PC-3 (cell line): ENCODE measurements around the gene UACA. TPM values are rescaled to one million over a fixed set of nuclear protein-coding genes. Genes with fewer than 3 reads are reported as not detected.
A peak's percentile ranks its signal among the peaks of the same experiment; 100 is the strongest.

Source experiments
- ATAC-seq: fragments of 200-7000 bp; cut with Tn5 transposase; 2 replicates; pipeline ENCODE4 v1.9.1; 2020; ENCODE audit warnings: mild to moderate bottlenecking, moderate library complexity
- BruUV-seq: library from RNA; stranded (reverse); fragments of 400-500 nt; replicated peaks from 2 replicates; lab custom pipeline; 2021; lab: Mats Ljungman, UMichigan
- CTCF ChIA-PET: fragments of 300-600 bp; sonication (Branson Sonifier 250); formaldehyde crosslinking; loops from one replicate; lab custom pipeline; 2022; ENCODE audit warnings: antibody characterized with exemption; lab: Charles Lee
- POLR2A ChIA-PET: fragments of 300-600 bp; sonication (Branson Sonifier 250); formaldehyde crosslinking; loops from one replicate; lab custom pipeline; 2022; ENCODE audit warnings: antibody characterized with exemption; ENCODE audit not compliant: unreplicated experiment; lab: Charles Lee
- DNase-seq: peaks from one replicate; pipeline ENCODE4 v3.0.0-alpha.2; 2015
- H2AFZ ChIP-seq: fragments of 300-600 bp; sonication (generic); 2 replicates; pipeline ENCODE4 v1.6.0; 2016; ENCODE audit warnings: antibody characterized with exemption, low read length
- H3F3A ChIP-seq: fragments of 300-600 bp; sonication (generic); one replicate; pipeline ENCODE4 v1.6.0; 2017; ENCODE audit warnings: antibody characterized with exemption, low read length, control low read depth, mild to moderate bottlenecking; ENCODE audit not compliant: unreplicated experiment
- H3K27ac ChIP-seq: fragments of 300-600 bp; sonication (generic); 2 replicates; pipeline ENCODE4 v1.5.1; 2016; ENCODE audit warnings: mild to moderate bottlenecking, low read length
- H3K27me3 ChIP-seq: fragments of 300-600 bp; sonication (generic); 2 replicates; pipeline ENCODE4 v1.6.1; 2016; ENCODE audit warnings: low read length, mixed read lengths
- H3K36me3 ChIP-seq: fragments of 300-600 bp; sonication (generic); 2 replicates; pipeline ENCODE4 v1.6.1; 2016; ENCODE audit warnings: low read depth, mixed run types, low read length, mixed read lengths
- H3K4me1 ChIP-seq: fragments of 300-600 bp; sonication (generic); 2 replicates; pipeline ENCODE4 v1.5.1; 2016; ENCODE audit warnings: low read length; ENCODE audit not compliant: insufficient read depth
- H3K4me2 ChIP-seq: fragments of 300-600 bp; sonication (generic); 2 replicates; pipeline ENCODE4 v1.6.0; 2016; ENCODE audit warnings: low read length
- H3K4me3 ChIP-seq: fragments of 300-600 bp; sonication (generic); 2 replicates; pipeline ENCODE4 v1.5.1; 2016; ENCODE audit warnings: mild to moderate bottlenecking, low read length, mixed read lengths
- H3K79me2 ChIP-seq: fragments of 300-600 bp; sonication (generic); 2 replicates; pipeline ENCODE4 v1.6.1; 2017; ENCODE audit warnings: low read length, mixed read lengths
- H3K9ac ChIP-seq: fragments of 300-600 bp; sonication (generic); 2 replicates; pipeline ENCODE4 v1.6.0; 2016; ENCODE audit warnings: mild to moderate bottlenecking, low read length
- H3K9me2 ChIP-seq: fragments of 300-600 bp; sonication (generic); replicated peaks from 2 replicates; pipeline ENCODE4 v1.6.1; 2016; ENCODE audit warnings: mixed run types, low read length, mixed read lengths
- H3K9me3 ChIP-seq: fragments of 300-600 bp; sonication (generic); 2 replicates; pipeline ENCODE4 v1.6.1; 2016; ENCODE audit warnings: low read length, mixed read lengths
- H4K20me1 ChIP-seq: fragments of 300-600 bp; sonication (generic); 2 replicates; pipeline ENCODE4 v1.6.1; 2016; ENCODE audit warnings: low read length, mixed read lengths
- CTCF ChIP-seq: fragments of 300-600 bp; sonication (generic); conservative IDR thresholded peaks from 2 replicates; pipeline ENCODE4 v1.5.1; 2017; ENCODE audit warnings: antibody characterized with exemption, low read depth, mild to moderate bottlenecking, low read length
- EZH2 ChIP-seq: fragments of 300-600 bp; sonication (generic); IDR thresholded peaks from one replicate; pipeline ENCODE4 v1.6.1; 2017; ENCODE audit warnings: antibody characterized with exemption, mild to moderate bottlenecking, low read length; ENCODE audit not compliant: unreplicated experiment
- EZH2phosphoT487 ChIP-seq: fragments of 300-600 bp; sonication (generic); IDR thresholded peaks from 2 replicates; pipeline ENCODE4 v1.6.1; 2018; ENCODE audit warnings: mild to moderate bottlenecking, antibody characterized with exemption, low read length, borderline replicate concordance
- intact Hi-C: fragments of 100-400 bp; cut with micrococcal nuclease; formaldehyde crosslinking; loops from 2 replicates; pipeline ENCODE4 v1.9.0; 2023
- total RNA-seq: library from RNA; depleted of rRNA; stranded (reverse); fragments of >200 nt; gene quantifications from 2 replicates; pipeline ENCODE4 v1.2.3, GENCODE V29; 2014

The UACA gene
- total RNA-seq, 1 experiment from 2014 or later: 21.7 TPM

- Histone ChIP-seq H3F3A (peaks cover 17% of the 10 kb centered on the region), H3K27ac (peak overlapping the region; percentile 53), H3K4me2 (peak overlapping the region; percentile 60), H3K27me3 (no peaks in the 10 kb centered on the region), H3K36me3 (no peaks in the 10 kb centered on the region), H2AFZ (peak overlapping the region; percentile 2; the same call in 1 of the 2 replicates), H3K79me2 (no peaks in the 10 kb centered on the region), H3K9ac (no peak overlapping the region), H3K4me1 (peaks cover 56% of the 10 kb centered on the region), H4K20me1 (no peaks in the 10 kb centered on the region), H3K9me2 (no peaks in the 10 kb centered on the region), H3K9me3 (no peaks in the 10 kb centered on the region), H3K4me3 (no peak overlapping the region)
- intact Hi-C loops: no loop called here
- DNase-seq (no peak), ATAC-seq (no peak)
- ChIA-PET CTCF (interaction anchor here (0.6 kb wide), 1 partner anchor 30 kb away, joined by 3 read pairs; no protein-coding TSS in a partner anchor), POLR2A (interaction anchor here (0.6 kb wide), 1 partner anchor 11 kb away, joined by 3 read pairs; no protein-coding TSS in a partner anchor)
- BruUV-seq: no TSS peak
- TF ChIP-seq EZH2phosphoT487 (no peak), EZH2 (no peak), CTCF (no peak)
Observed at GRCh38 chr15:70783041-70783440, 19.7 kb upstream of the UACA start.

GRCh38 chr15:70781236-70781635 is 17.9 kb upstream of the UACA start:
- no peak overlapping the region for H2AFZ ChIP-seq
- no peaks in the 10 kb centered on the region for H3K9me3 ChIP-seq
- intact Hi-C loops: no loop called here
- ATAC-seq: peak; percentile 39
- no peaks in the 10 kb centered on the region for H3K36me3 ChIP-seq
- peak; percentile 85 for DNase-seq
- no TSS peak for BruUV-seq
- ChIA-PET POLR2A (interaction anchor here (0.5 kb wide), 1 partner anchor 14 kb away, joined by 3 read pairs; no protein-coding TSS in a partner anchor), CTCF (no interaction called here)
- H3K27me3 ChIP-seq: no peaks in the 10 kb centered on the region
- no peak for TF ChIP-seq EZH2
- no peak for TF ChIP-seq EZH2phosphoT487
- no peak for TF ChIP-seq CTCF
- H3K4me2 ChIP-seq: peak overlapping the region; percentile 5
- H3K9me2 ChIP-seq: no peaks in the 10 kb centered on the region
- H3K9ac ChIP-seq: no peak overlapping the region
- H3K4me1 ChIP-seq: peaks cover 62% of the 10 kb centered on the region
- H4K20me1 ChIP-seq: no peaks in the 10 kb centered on the region
- peaks cover 17% of the 10 kb centered on the region for H3F3A ChIP-seq
- peak overlapping the region; percentile 12 for H3K27ac ChIP-seq
- no peak overlapping the region for H3K4me3 ChIP-seq
- H3K79me2 ChIP-seq: no peaks in the 10 kb centered on the region
